ENCODE results near the gene PALLD. TPM values are rescaled to one million over a fixed set of nuclear protein-coding genes. Genes with fewer than 3 reads are reported as not detected.

Gene PALLD
- total RNA-seq, 2 donors from 2014 or later, result 11.3 to 49.1 TPM

- H3K4me1 Mint-ChIP-seq, result peaks cover 4% of the 10 kb centered on the region
- H3K27me3 Mint-ChIP-seq, result peaks cover 53% of the 10 kb centered on the region
- no peak for ATAC-seq (replicated peaks)
- H3K9me3 Mint-ChIP-seq, result no peaks in the 10 kb centered on the region
- H3K27ac Mint-ChIP-seq, result no peak overlapping the region
- H3K36me3 Mint-ChIP-seq (ENCODE audit: low read depth), result peaks cover 4% of the 10 kb centered on the region
- no peak overlapping the region for H3K4me3 Mint-ChIP-seq
These were observed 341.1 kb downstream of the PALLD start for GRCh38 chr4:168837922-168838321.

- H3K27me3 Mint-ChIP-seq, result peaks cover 51% of the 10 kb centered on the region
- peaks cover 4% of the 10 kb centered on the region for H3K4me1 Mint-ChIP-seq
- H3K27ac Mint-ChIP-seq, result no peak overlapping the region
- peak; percentile 31 for ATAC-seq (replicated peaks)
- peaks cover 4% of the 10 kb centered on the region for H3K36me3 Mint-ChIP-seq (ENCODE audit: low read depth)
- no peaks in the 10 kb centered on the region for H3K9me3 Mint-ChIP-seq
- H3K4me3 Mint-ChIP-seq, result no peak overlapping the region
These were observed 343.0 kb downstream of the PALLD start for GRCh38 chr4:168839758-168840391.

- Mint-ChIP-seq H3K27me3 (peaks cover 50% of the 10 kb centered on the region), H3K36me3 (ENCODE audit: low read depth) (peaks cover 4% of the 10 kb centered on the region), H3K4me1 (peaks cover 4% of the 10 kb centered on the region), H3K9me3 (no peaks in the 10 kb centered on the region), H3K4me3 (no peak overlapping the region), H3K27ac (no peak overlapping the region)
- ATAC-seq (replicated peaks), result no peak
These were observed 343.5 kb downstream of the PALLD start for GRCh38 chr4:168840392-168840763.

GRCh38 chr4:168841000-168841671 is 344.3 kb downstream of the PALLD start:
- ATAC-seq (replicated peaks), result peak; percentile 35
- peaks cover 4% of the 10 kb centered on the region for H3K4me1 Mint-ChIP-seq

GRCh38 chr4:168841672-168842019 is 344.8 kb downstream of the PALLD start:
- H3K9me3 Mint-ChIP-seq, result no peaks in the 10 kb centered on the region
- peak; percentile 15 for ATAC-seq (replicated peaks)
- no peak overlapping the region for H3K4me3 Mint-ChIP-seq

More at GRCh38 chr4:168841000-168841671, 344.3 kb downstream of the PALLD start:
- Mint-ChIP-seq H3K4me3 (no peak overlapping the region), H3K27me3 (peaks cover 42% of the 10 kb centered on the region), H3K27ac (no peak overlapping the region), H3K36me3 (ENCODE audit: low read depth) (peaks cover 4% of the 10 kb centered on the region), H3K9me3 (no peaks in the 10 kb centered on the region)

GRCh38 chr4:168842186-168842585 is 345.3 kb downstream of the PALLD start:
- peaks cover 36% of the 10 kb centered on the region for H3K27me3 Mint-ChIP-seq

More at GRCh38 chr4:168841672-168842019, 344.8 kb downstream of the PALLD start:
- Mint-ChIP-seq H3K36me3 (ENCODE audit: low read depth) (peaks cover 4% of the 10 kb centered on the region), H3K4me1 (peaks cover 4% of the 10 kb centered on the region), H3K27ac (no peak overlapping the region), H3K27me3 (peaks cover 39% of the 10 kb centered on the region)

GRCh38 chr4:168843635-168844034 is 346.8 kb downstream of the PALLD start:
- no peak overlapping the region for H3K4me3 Mint-ChIP-seq
- no peaks in the 10 kb centered on the region for H3K36me3 Mint-ChIP-seq (ENCODE audit: low read depth)
- no peak overlapping the region for H3K27ac Mint-ChIP-seq
- no peaks in the 10 kb centered on the region for H3K9me3 Mint-ChIP-seq
- no peak for ATAC-seq (replicated peaks)
- H3K4me1 Mint-ChIP-seq, result no peaks in the 10 kb centered on the region
- peaks cover 25% of the 10 kb centered on the region for H3K27me3 Mint-ChIP-seq

More at GRCh38 chr4:168842186-168842585, 345.3 kb downstream of the PALLD start:
- Mint-ChIP-seq H3K4me1 (peaks cover 4% of the 10 kb centered on the region), H3K4me3 (no peak overlapping the region), H3K36me3 (ENCODE audit: low read depth) (no peaks in the 10 kb centered on the region), H3K9me3 (no peaks in the 10 kb centered on the region), H3K27ac (no peak overlapping the region)
- no peak for ATAC-seq (replicated peaks)

GRCh38 chr4:168844353-168845049 is 347.6 kb downstream of the PALLD start:
- H3K27me3 Mint-ChIP-seq, result peaks cover 21% of the 10 kb centered on the region
- H3K4me3 Mint-ChIP-seq, result no peak overlapping the region
- no peak for ATAC-seq (replicated peaks)
- H3K36me3 Mint-ChIP-seq (ENCODE audit: low read depth), result no peaks in the 10 kb centered on the region
- H3K27ac Mint-ChIP-seq, result no peak overlapping the region
- no peaks in the 10 kb centered on the region for H3K4me1 Mint-ChIP-seq
- no peaks in the 10 kb centered on the region for H3K9me3 Mint-ChIP-seq

GRCh38 chr4:168845897-168846296 is 349.0 kb downstream of the PALLD start:
- H3K9me3 Mint-ChIP-seq, result no peaks in the 10 kb centered on the region
- no peak for ATAC-seq (replicated peaks)

GRCh38 chr4:168846414-168846813 is 349.6 kb downstream of the PALLD start:
- H3K27ac Mint-ChIP-seq, result no peak overlapping the region
- no peak for ATAC-seq (replicated peaks)
- H3K4me1 Mint-ChIP-seq, result no peaks in the 10 kb centered on the region
- no peak overlapping the region for H3K4me3 Mint-ChIP-seq
- no peaks in the 10 kb centered on the region for H3K9me3 Mint-ChIP-seq
- no peaks in the 10 kb centered on the region for H3K36me3 Mint-ChIP-seq (ENCODE audit: low read depth)
- H3K27me3 Mint-ChIP-seq, result peaks cover 19% of the 10 kb centered on the region

More at GRCh38 chr4:168845897-168846296, 349.0 kb downstream of the PALLD start:
- no peak overlapping the region for H3K4me3 Mint-ChIP-seq
- no peaks in the 10 kb centered on the region for H3K36me3 Mint-ChIP-seq (ENCODE audit: low read depth)
- no peak overlapping the region for H3K27ac Mint-ChIP-seq
- peaks cover 19% of the 10 kb centered on the region for H3K27me3 Mint-ChIP-seq
- no peaks in the 10 kb centered on the region for H3K4me1 Mint-ChIP-seq

GRCh38 chr4:168847771-168848502 is 351.1 kb downstream of the PALLD start:
- Mint-ChIP-seq H3K4me3 (no peak overlapping the region), H3K36me3 (ENCODE audit: low read depth) (no peaks in the 10 kb centered on the region), H3K27me3 (peaks cover 17% of the 10 kb centered on the region), H3K9me3 (no peaks in the 10 kb centered on the region), H3K4me1 (no peaks in the 10 kb centered on the region), H3K27ac (no peak overlapping the region)
- ATAC-seq (replicated peaks), result no peak

GRCh38 chr4:168849030-168849675 is 352.3 kb downstream of the PALLD start:
- ATAC-seq (replicated peaks), result no peak
- Mint-ChIP-seq H3K4me1 (peaks cover 11% of the 10 kb centered on the region), H3K27me3 (peaks cover 17% of the 10 kb centered on the region), H3K27ac (no peak overlapping the region), H3K36me3 (ENCODE audit: low read depth) (no peaks in the 10 kb centered on the region), H3K4me3 (no peak overlapping the region), H3K9me3 (no peaks in the 10 kb centered on the region)

GRCh38 chr4:168849997-168850396 is 353.1 kb downstream of the PALLD start:
- Mint-ChIP-seq H3K9me3 (no peaks in the 10 kb centered on the region), H3K4me1 (peaks cover 14% of the 10 kb centered on the region), H3K27ac (no peak overlapping the region), H3K27me3 (peaks cover 15% of the 10 kb centered on the region), H3K36me3 (ENCODE audit: low read depth) (no peaks in the 10 kb centered on the region), H3K4me3 (no peak overlapping the region)
- no peak for ATAC-seq (replicated peaks)

GRCh38 chr4:168852387-168852786 is 355.5 kb downstream of the PALLD start:
- Mint-ChIP-seq H3K4me1 (peaks cover 14% of the 10 kb centered on the region), H3K27me3 (peaks cover 12% of the 10 kb centered on the region)
- ATAC-seq (replicated peaks), result no peak

More at GRCh38 chr4:168852387-168852786, 355.5 kb downstream of the PALLD start:
- Mint-ChIP-seq H3K36me3 (ENCODE audit: low read depth) (no peaks in the 10 kb centered on the region), H3K9me3 (no peaks in the 10 kb centered on the region), H3K27ac (no peak overlapping the region), H3K4me3 (no peak overlapping the region)

Measured in activated T-helper 17 cell treated with anti-CD3 and anti-CD28 coated beads, Interleukin-2, amount 50 U/mL, for 72 hours (primary cell).